ENCODE measurements around the gene CHEK2. TPM values are rescaled to one million over a fixed set of nuclear protein-coding genes. Genes with fewer than 3 reads are reported as not detected.

CHEK2 gene
- total and polyA plus RNA-seq, 7 experiments from 2014 or later, result 7.0 to 36.7 (median 10.6) TPM

GRCh38 chr22:28650463-28650862 lies 91.2 kb downstream of the CHEK2 start:
- H3K9me3 Mint-ChIP-seq, result peaks cover 0 to 15% (median 1%) of the 10 kb centered on the region in 11 donors
- POLR2A ChIA-PET, result no interaction called here
- Histone ChIP-seq H3K9me3 (ENCODE audit: control insufficient read depth in 2 of 3, low read length in 3 of 3) (no peaks in the 10 kb centered on the region), H3K36me3 (ENCODE audit: control insufficient read depth in 2 of 3, insufficient read depth in 3 of 3, low read length in 3 of 3) (no peaks in the 10 kb centered on the region), H3K4me3 (ENCODE audit: low read length) (no peak overlapping the region), H3K4me1 (ENCODE audit: control insufficient read depth in 2 of 2, insufficient read depth in 2 of 2, low read length in 2 of 2) (no peaks in the 10 kb centered on the region), H3K27me3 (ENCODE audit: control insufficient read depth in 2 of 2, insufficient read depth in 2 of 2, low read length in 2 of 2) (no peaks in the 10 kb centered on the region), H3K27ac (ENCODE audit: low read depth, low read length) (no peak overlapping the region)
- DNase-seq, result no peak
- no peaks in the 10 kb centered on the region for H3K4me1 Mint-ChIP-seq
- H3K27ac Mint-ChIP-seq, result no peak overlapping the region
- H3K36me3 Mint-ChIP-seq, result no peaks in the 10 kb centered on the region
- CTCF ChIA-PET, result no interaction called here
- no peak overlapping the region for H3K4me3 Mint-ChIP-seq
- H3K27me3 Mint-ChIP-seq, result peaks cover 74 to 90% (median 80%) of the 10 kb centered on the region in 5 donors
- intact Hi-C loops (cut with micrococcal nuclease), result no loop called here
- no peak for ATAC-seq

DNA sequence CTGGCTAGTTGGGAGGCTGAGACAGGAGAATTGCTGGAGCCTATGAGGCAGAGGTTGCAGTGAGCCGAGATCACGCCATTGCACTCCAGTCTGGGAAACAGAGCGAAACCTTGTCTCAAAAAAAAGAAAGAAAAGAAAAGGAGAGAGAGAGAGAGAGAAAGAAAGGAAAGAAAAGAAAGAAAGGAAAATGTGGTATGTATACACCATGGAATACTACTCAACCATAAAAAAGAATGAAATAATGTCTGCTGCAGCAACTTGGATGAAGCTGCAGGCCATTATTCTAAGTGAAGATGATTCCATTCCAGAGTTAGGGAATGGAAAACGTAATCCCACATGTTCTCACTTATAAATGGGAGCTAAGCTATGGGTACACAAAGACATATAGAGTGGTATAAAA lies 92.8 kb downstream of the CHEK2 start:
- Histone ChIP-seq H3K27ac (ENCODE audit: low read depth, low read length) (no peak overlapping the region), H3K4me3 (ENCODE audit: low read length) (no peak overlapping the region), H3K4me1 (ENCODE audit: control insufficient read depth in 2 of 2, insufficient read depth in 2 of 2, low read length in 2 of 2) (no peaks in the 10 kb centered on the region), H3K36me3 (ENCODE audit: control insufficient read depth in 2 of 3, insufficient read depth in 3 of 3, low read length in 3 of 3) (no peaks in the 10 kb centered on the region), H3K27me3 (ENCODE audit: control insufficient read depth in 2 of 2, insufficient read depth in 2 of 2, low read length in 2 of 2) (no peaks in the 10 kb centered on the region), H3K9me3 (ENCODE audit: control insufficient read depth in 2 of 3, low read length in 3 of 3) (no peaks in the 10 kb centered on the region)
- intact Hi-C loops (cut with micrococcal nuclease), result no loop called here
- DNase-seq (no peak), ATAC-seq (no peak)
- ChIA-PET POLR2A (no interaction called here), CTCF (no interaction called here)
- no peak overlapping the region for H3K27ac Mint-ChIP-seq
- H3K4me3 Mint-ChIP-seq, result no peak overlapping the region
- no peaks in the 10 kb centered on the region for H3K4me1 Mint-ChIP-seq
- H3K36me3 Mint-ChIP-seq, result no peaks in the 10 kb centered on the region
- H3K9me3 Mint-ChIP-seq, result peaks cover 0 to 15% (median 1%) of the 10 kb centered on the region in 11 donors
- peaks cover 68 to 87% (median 76%) of the 10 kb centered on the region in 5 donors for H3K27me3 Mint-ChIP-seq

GRCh38 chr22:28647216-28647615 lies 94.4 kb downstream of the CHEK2 start:
- intact Hi-C loops (cut with micrococcal nuclease), result no loop called here
- no peaks in the 10 kb centered on the region for H3K9me3 ChIP-seq (ENCODE audit: control insufficient read depth in 2 of 3, low read length in 3 of 3)
- no peaks in the 10 kb centered on the region for H3K4me1 Mint-ChIP-seq
- H3K4me3 ChIP-seq (ENCODE audit: low read length), result no peak overlapping the region
- H3K4me3 Mint-ChIP-seq, result no peak overlapping the region
- no peak overlapping the region for H3K27ac ChIP-seq (ENCODE audit: low read depth, low read length)
- no peak for ATAC-seq
- POLR2A ChIA-PET, result no interaction called here
- H3K27me3 ChIP-seq (ENCODE audit: control insufficient read depth in 2 of 2, insufficient read depth in 2 of 2, low read length in 2 of 2), result no peaks in the 10 kb centered on the region
- H3K36me3 Mint-ChIP-seq, result no peaks in the 10 kb centered on the region
- DNase-seq, result no peak
- CTCF ChIA-PET, result no interaction called here
- H3K27me3 Mint-ChIP-seq, result peaks cover 65 to 81% (median 69%) of the 10 kb centered on the region in 5 donors
- H3K27ac Mint-ChIP-seq, result no peak overlapping the region
- H3K4me1 ChIP-seq (ENCODE audit: control insufficient read depth in 2 of 2, insufficient read depth in 2 of 2, low read length in 2 of 2), result no peaks in the 10 kb centered on the region
- H3K36me3 ChIP-seq (ENCODE audit: control insufficient read depth in 2 of 3, insufficient read depth in 3 of 3, low read length in 3 of 3), result no peaks in the 10 kb centered on the region
- H3K9me3 Mint-ChIP-seq, result peaks cover 0 to 6% (median 0%) of the 10 kb centered on the region in 11 donors

DNA sequence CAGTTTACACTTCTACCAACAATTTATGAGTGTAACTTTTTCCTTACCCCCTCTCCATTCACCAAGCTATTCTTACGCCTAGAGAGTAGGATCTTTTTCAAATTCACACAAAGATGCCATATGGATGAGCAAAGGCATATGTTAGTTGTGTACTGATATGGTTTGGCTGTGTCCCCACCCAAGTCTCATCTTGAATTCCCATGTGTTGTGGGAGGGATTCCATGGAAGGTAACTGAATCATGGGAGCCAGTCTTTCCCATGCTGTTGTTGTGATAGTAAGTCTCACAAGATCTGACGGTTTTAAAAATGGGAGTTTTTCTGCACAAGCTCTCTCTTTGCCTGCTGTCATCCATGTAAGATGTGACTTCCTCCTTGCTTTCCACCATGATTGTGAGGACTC lies 102.3 kb downstream of the CHEK2 start:
- Mint-ChIP-seq H3K4me1 (no peaks in the 10 kb centered on the region), H3K4me3 (no peak overlapping the region), H3K27ac (no peak overlapping the region), H3K27me3 (peaks cover 58 to 79% (median 72%) of the 10 kb centered on the region in 5 donors), H3K36me3 (no peaks in the 10 kb centered on the region), H3K9me3 (no peaks in the 10 kb centered on the region)
- ATAC-seq, result no peak
- Histone ChIP-seq H3K27ac (ENCODE audit: low read depth, low read length) (no peak overlapping the region), H3K4me1 (ENCODE audit: control insufficient read depth in 2 of 2, insufficient read depth in 2 of 2, low read length in 2 of 2) (no peaks in the 10 kb centered on the region), H3K27me3 (ENCODE audit: control insufficient read depth in 2 of 2, insufficient read depth in 2 of 2, low read length in 2 of 2) (no peaks in the 10 kb centered on the region), H3K4me3 (ENCODE audit: low read length) (no peak overlapping the region), H3K36me3 (ENCODE audit: control insufficient read depth in 2 of 3, insufficient read depth in 3 of 3, low read length in 3 of 3) (no peaks in the 10 kb centered on the region), H3K9me3 (ENCODE audit: control insufficient read depth in 2 of 3, low read length in 3 of 3) (no peaks in the 10 kb centered on the region)
- intact Hi-C loops (cut with micrococcal nuclease), result no loop called here
- ChIA-PET CTCF (no interaction called here), POLR2A (no interaction called here)
- DNase-seq, result no peak

Other genes with a start within 250 kb of the CHEK2 start
- 1 to 10 TPM; 2.4 to 8.3 (median 5.1) TPM for gene TTC28, start 62.0 kb downstream of the CHEK2 start, total RNA-seq
- 1 to 10 TPM in 1 of 2 donors, under 1 TPM in 1; 0.50 to 2.1 TPM for gene TTC28, start 62.0 kb downstream of the CHEK2 start, polyA plus RNA-seq
- 10 to 100 TPM in 1 of 5 experiments, 1 to 10 TPM in 4; 8.2 to 10.9 (median 9.0) TPM for gene HSCB, start 219 bp upstream of the CHEK2 start, total RNA-seq
- gene HSCB, start 219 bp upstream of the CHEK2 start, polyA plus RNA-seq, result 1 to 10 TPM; 6.7 to 8.7 TPM
- gene CCDC117, start 30.9 kb upstream of the CHEK2 start, total RNA-seq, result 10 to 100 TPM; 13.5 to 33.5 (median 21.2) TPM
- gene CCDC117, start 30.9 kb upstream of the CHEK2 start, polyA plus RNA-seq, result 10 to 100 TPM in 1 of 2 donors, 1 to 10 TPM in 1; 8.7 to 12.6 TPM
- 100 to 1,000 TPM; 120 to 293 (median 144) TPM for gene XBP1, start 58.7 kb upstream of the CHEK2 start, total RNA-seq
- gene XBP1, start 58.7 kb upstream of the CHEK2 start, polyA plus RNA-seq, result 100 to 1,000 TPM; 250 to 417 TPM
- under 1 TPM; 0.59 to 0.98 (median 0.70) TPM for gene ZNRF3, start 141.8 kb upstream of the CHEK2 start, total RNA-seq
- under 1 TPM; 0.22 to 0.62 TPM for gene ZNRF3, start 141.8 kb upstream of the CHEK2 start, polyA plus RNA-seq

All from naive thymus-derived CD4-positive, alpha-beta T cell (primary cell).